Bone marrow (tissue), 2 donors: Measurements from ENCODE around the gene ZNF664.
A peak's percentile ranks its signal among the peaks of the same experiment; 100 is the strongest.

ENCODE experiments used
- DNase-seq, 2 donors: peaks; one replicate each; lab custom pipeline; 2025; lab: John Stamatoyannopoulos, UW

ZNF664 gene

GRCh38 chr12:124034297-124034696 lies 61.3 kb downstream of the ZNF664 start:
- no peak for DNase-seq

- no peak for DNase-seq
Measured at GRCh38 chr12:124035163-124035562, 62.1 kb downstream of the ZNF664 start.

- no peak for DNase-seq
Measured at GRCh38 chr12:124036171-124036598, 63.2 kb downstream of the ZNF664 start.

GRCh38 chr12:124036657-124037109 lies 63.7 kb downstream of the ZNF664 start:
- peak; percentile 7 to 13 for DNase-seq

GRCh38 chr12:124037331-124037730 lies 64.3 kb downstream of the ZNF664 start:
- DNase-seq, result no peak

GRCh38 chr12:124039276-124039675 lies 66.3 kb downstream of the ZNF664 start:
- no peak for DNase-seq

- DNase-seq, result no peak
Measured at GRCh38 chr12:124040291-124040690, 67.3 kb downstream of the ZNF664 start.

- DNase-seq, result no peak
Measured at GRCh38 chr12:124040737-124041136, 67.7 kb downstream of the ZNF664 start.

GRCh38 chr12:124041907-124042306 lies 68.9 kb downstream of the ZNF664 start:
- no peak for DNase-seq

GRCh38 chr12:124044021-124044420 lies 71.0 kb downstream of the ZNF664 start:
- DNase-seq, result no peak

- no peak for DNase-seq
Measured at GRCh38 chr12:124044809-124045321, 71.8 kb downstream of the ZNF664 start.

GRCh38 chr12:124045671-124046455 lies 72.8 kb downstream of the ZNF664 start:
- DNase-seq, result no peak

GRCh38 chr12:124046456-124046740 lies 73.4 kb downstream of the ZNF664 start:
- DNase-seq, result no peak

GRCh38 chr12:124047045-124047566 lies 74.1 kb downstream of the ZNF664 start:
- DNase-seq, result no peak

- no peak for DNase-seq
Measured at GRCh38 chr12:124049451-124050094, 76.6 kb downstream of the ZNF664 start.

- DNase-seq, result peak in 1 of 2 donors; percentile 16
Measured at GRCh38 chr12:124053851-124054250, 80.8 kb downstream of the ZNF664 start.

- DNase-seq, result no peak
Measured at GRCh38 chr12:124055066-124055465, 82.1 kb downstream of the ZNF664 start.

GRCh38 chr12:124057691-124058090 lies 84.7 kb downstream of the ZNF664 start:
- no peak for DNase-seq

- no peak for DNase-seq
Measured at GRCh38 chr12:124059752-124060151, 86.7 kb downstream of the ZNF664 start.
